Calu3 (cell line): ENCODE data around the gene ABHD4. TPM values are rescaled to one million over a fixed set of nuclear protein-coding genes. Genes with fewer than 3 reads are reported as not detected.

Experiments
- BruUV-seq: library from RNA; stranded (reverse); fragments of 400-500 nt; replicated peaks from 2 replicates; lab custom pipeline; 2021; lab: Mats Ljungman, UMichigan
- CTCF ChIA-PET: fragments of 300-600 bp; sonication (Branson Sonifier 250); formaldehyde crosslinking; loops from one replicate; lab custom pipeline; 2022; ENCODE audit warnings: antibody characterized with exemption; lab: Charles Lee
- DNase-seq: peaks from one replicate; pipeline ENCODE4 v3.0.0; 2022
- H3K27ac Mint-ChIP-seq: one replicate; pipeline ENCODE4 v1.8.0; 2022; ENCODE audit warnings: mixed read lengths; ENCODE audit not compliant: unreplicated experiment
- H3K27me3 Mint-ChIP-seq: one replicate; pipeline ENCODE4 v1.8.0; 2022; ENCODE audit warnings: mixed read lengths; ENCODE audit not compliant: unreplicated experiment
- H3K36me3 Mint-ChIP-seq: one replicate; pipeline ENCODE4 v1.8.0; 2022; ENCODE audit warnings: mild to moderate bottlenecking, moderate library complexity, mixed read lengths; ENCODE audit not compliant: insufficient read depth, unreplicated experiment
- H3K4me1 Mint-ChIP-seq: one replicate; pipeline ENCODE4 v1.8.0; 2022; ENCODE audit warnings: mild to moderate bottlenecking, low read depth, mixed read lengths; ENCODE audit not compliant: unreplicated experiment
- H3K4me3 Mint-ChIP-seq: one replicate; pipeline ENCODE4 v1.8.0; 2022; ENCODE audit warnings: mild to moderate bottlenecking, low read depth, moderate library complexity, mixed read lengths; ENCODE audit not compliant: unreplicated experiment
- H3K9me3 Mint-ChIP-seq: one replicate; pipeline ENCODE4 v1.8.0; 2022; ENCODE audit warnings: low read depth, mixed read lengths; ENCODE audit not compliant: unreplicated experiment
- intact Hi-C: fragments of 100-400 bp; cut with micrococcal nuclease; formaldehyde crosslinking; loops from one replicate; pipeline ENCODE4 v1.10.0; 2022; ENCODE audit not compliant: unreplicated experiment
- total RNA-seq: library from RNA; stranded (reverse); gene quantifications from 2 replicates; pipeline ENCODE4 v1.2.3, GENCODE V29; 2022
- TF ChIP-seq, protein P1 (sequence below): fragments of 200-600 bp; IDR thresholded peaks from one replicate; pipeline ENCODE4 v1.8.0; 2022; ENCODE audit warnings: antibody characterized with exemption; ENCODE audit not compliant: unreplicated experiment

ABHD4 gene
- total RNA-seq, 1 experiment from 2014 or later: 11.2 TPM

DNA sequence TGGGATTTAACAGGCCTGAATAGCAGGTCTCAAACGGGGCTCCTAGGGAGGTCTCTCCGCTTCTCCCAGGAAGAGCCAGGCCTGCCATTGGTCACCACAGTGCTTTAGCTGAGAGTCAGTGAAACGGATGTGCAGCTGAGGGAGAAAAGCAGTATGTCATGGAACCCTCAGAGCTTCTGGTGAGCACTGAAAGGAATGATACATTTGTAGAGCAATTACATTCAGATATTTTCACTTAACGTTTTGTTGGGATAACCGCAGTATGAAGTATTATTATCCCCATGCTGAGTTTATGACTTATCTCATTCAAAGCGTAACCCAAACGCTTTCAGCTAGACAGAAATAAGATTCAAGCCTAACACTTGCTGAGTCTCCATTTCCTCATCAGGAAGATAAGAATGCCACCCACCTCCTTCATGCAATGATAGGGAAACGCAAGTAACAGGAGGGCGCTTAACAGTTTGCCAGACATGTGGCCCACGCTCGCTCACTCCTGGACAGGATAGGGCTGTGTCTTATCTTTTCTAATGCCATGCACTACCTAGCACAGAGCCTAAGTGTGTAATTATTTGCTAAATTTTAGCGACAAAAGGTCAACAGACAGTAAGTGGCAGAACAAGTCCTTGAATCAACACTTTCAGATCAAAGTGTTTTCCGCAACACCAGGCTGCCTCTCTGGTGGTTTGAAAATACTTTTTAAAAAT, 37.3 kb upstream of the ABHD4 start:
- peak; percentile 47 for DNase-seq
- Mint-ChIP-seq H3K27ac (peak overlapping the region; percentile 71), H3K4me1 (peaks cover 64% of the 10 kb centered on the region), H3K27me3 (no peaks in the 10 kb centered on the region), H3K9me3 (no peaks in the 10 kb centered on the region), H3K4me3 (peak overlapping the region; percentile 44), H3K36me3 (peaks cover 52% of the 10 kb centered on the region)
- TF ChIP-seq, protein P1, sequence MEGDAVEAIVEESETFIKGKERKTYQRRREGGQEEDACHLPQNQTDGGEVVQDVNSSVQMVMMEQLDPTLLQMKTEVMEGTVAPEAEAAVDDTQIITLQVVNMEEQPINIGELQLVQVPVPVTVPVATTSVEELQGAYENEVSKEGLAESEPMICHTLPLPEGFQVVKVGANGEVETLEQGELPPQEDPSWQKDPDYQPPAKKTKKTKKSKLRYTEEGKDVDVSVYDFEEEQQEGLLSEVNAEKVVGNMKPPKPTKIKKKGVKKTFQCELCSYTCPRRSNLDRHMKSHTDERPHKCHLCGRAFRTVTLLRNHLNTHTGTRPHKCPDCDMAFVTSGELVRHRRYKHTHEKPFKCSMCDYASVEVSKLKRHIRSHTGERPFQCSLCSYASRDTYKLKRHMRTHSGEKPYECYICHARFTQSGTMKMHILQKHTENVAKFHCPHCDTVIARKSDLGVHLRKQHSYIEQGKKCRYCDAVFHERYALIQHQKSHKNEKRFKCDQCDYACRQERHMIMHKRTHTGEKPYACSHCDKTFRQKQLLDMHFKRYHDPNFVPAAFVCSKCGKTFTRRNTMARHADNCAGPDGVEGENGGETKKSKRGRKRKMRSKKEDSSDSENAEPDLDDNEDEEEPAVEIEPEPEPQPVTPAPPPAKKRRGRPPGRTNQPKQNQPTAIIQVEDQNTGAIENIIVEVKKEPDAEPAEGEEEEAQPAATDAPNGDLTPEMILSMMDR: no peak
- intact Hi-C loops: loop anchor here (2.0 kb wide), 1 partner anchor 170 kb away; no protein-coding TSS in a partner anchor
- BruUV-seq: TSS peak; percentile 21
- CTCF ChIA-PET: interaction anchor here (0.5 to 2.2 kb wide), 8 partner anchors 9 to 328 kb away, joined by 3 to 10 read pairs (median 4); partner anchors contain the start of genes DAD1 and OXA1L

DNA sequence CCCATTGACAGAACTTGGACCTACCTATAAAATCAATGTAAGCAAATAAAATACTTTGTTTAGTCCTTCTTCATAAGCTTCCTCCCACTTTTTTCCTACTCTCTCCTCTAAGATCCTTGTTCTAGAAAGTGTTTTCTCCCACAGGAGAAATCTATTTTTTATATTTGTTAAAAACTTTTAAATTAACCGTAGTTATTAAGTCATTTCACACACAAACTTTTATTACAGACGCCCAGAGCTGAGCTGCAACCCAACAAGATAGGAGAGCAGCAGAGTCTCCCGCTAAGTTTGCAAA, 36.8 kb upstream of the ABHD4 start:
- no TSS peak for BruUV-seq
- H3K27me3 Mint-ChIP-seq: no peaks in the 10 kb centered on the region
- peaks cover 59% of the 10 kb centered on the region for H3K4me1 Mint-ChIP-seq
- H3K27ac Mint-ChIP-seq: peak overlapping the region; percentile 71
- CTCF ChIA-PET: interaction anchor here (0.6 to 2.2 kb wide), 5 partner anchors 9 to 294 kb away, joined by 3 to 10 read pairs (median 3); partner anchors contain the start of gene DAD1
- TF ChIP-seq, protein P1: no peak
- peak overlapping the region; percentile 44 for H3K4me3 Mint-ChIP-seq
- no peak for DNase-seq
- peaks cover 47% of the 10 kb centered on the region for H3K36me3 Mint-ChIP-seq
- intact Hi-C loops: loop anchor here (2.0 kb wide), 1 partner anchor 171 kb away; no protein-coding TSS in a partner anchor
- H3K9me3 Mint-ChIP-seq: no peaks in the 10 kb centered on the region

DNA sequence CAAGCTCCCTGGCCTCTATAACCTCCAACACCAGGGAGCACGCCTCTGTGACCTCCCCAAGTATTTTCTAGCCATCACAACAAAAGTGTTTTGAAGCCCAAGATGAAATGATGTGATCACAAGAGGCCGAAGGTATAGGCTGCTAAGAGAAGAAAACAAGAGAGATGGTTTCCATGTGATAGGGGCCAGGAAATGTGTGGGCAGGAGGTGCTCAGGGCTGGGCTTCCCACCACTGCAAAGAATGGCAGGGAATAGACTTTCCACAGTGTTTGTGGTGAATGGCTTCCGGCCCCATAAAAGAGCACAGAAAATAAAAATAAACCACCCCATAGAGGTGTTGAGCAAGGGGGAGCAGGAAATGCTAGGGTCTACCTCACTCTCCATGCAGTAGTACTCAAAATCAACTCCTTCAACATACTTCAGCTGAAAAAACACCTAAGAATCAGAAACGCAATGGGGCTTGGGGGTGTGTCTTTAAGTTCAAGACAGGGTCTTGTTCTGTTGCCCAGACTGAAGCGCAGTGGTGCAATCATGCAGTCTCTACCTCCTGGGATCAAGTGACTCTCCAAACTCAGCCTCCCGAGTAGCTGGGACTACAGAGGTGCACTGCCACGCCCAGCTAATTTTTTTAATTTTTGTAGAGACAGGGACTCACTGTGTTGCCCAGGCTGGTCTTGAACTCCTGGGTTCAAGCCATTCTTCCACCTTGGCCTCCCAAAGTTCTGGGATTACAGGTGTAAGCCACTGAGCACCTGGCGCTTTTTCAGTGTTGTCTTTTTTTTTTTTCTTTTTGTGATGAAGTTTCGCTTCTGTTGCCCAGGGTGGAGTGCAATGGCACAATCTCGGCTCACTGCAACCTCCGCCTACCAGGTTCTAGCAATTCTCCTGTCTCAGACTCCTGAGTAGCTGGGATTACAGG, 36.2 kb upstream of the ABHD4 start:
- no TSS peak for BruUV-seq
- Mint-ChIP-seq H3K4me1 (peaks cover 53% of the 10 kb centered on the region), H3K4me3 (peak overlapping the region; percentile 44), H3K36me3 (peaks cover 41% of the 10 kb centered on the region), H3K27me3 (no peaks in the 10 kb centered on the region), H3K9me3 (no peaks in the 10 kb centered on the region), H3K27ac (peak overlapping the region; percentile 71)
- DNase-seq: no peak
- CTCF ChIA-PET: interaction anchor here (0.7 to 1.0 kb wide), 2 partner anchors 91 to 242 kb away, joined by 3 read pairs; no protein-coding TSS in a partner anchor
- intact Hi-C loops: loop anchor here (2.0 kb wide), 1 partner anchor 171 kb away; no protein-coding TSS in a partner anchor
- TF ChIP-seq, protein P1: no peak

DNA sequence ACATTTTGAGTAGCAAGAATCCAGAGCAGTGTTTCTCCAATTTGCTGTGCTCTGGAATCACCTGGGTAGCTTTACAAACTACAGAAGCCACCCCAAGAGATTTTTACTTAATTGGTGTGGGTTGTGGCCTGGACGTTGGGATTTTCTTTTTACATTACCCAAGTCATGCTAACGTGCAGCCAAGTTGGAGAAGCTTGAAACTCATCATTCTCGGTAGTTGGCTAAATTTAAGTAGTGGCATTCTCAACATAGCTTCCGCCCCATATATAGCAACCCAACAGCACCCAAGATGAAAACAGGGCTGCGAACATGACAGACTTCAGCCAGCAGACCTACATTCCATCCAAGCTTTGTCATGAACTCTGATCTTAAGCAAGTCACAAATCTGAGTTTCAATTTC, 34.1 kb upstream of the ABHD4 start:
- Mint-ChIP-seq H3K4me1 (peaks cover 48% of the 10 kb centered on the region), H3K27me3 (no peaks in the 10 kb centered on the region), H3K36me3 (peaks cover 35% of the 10 kb centered on the region), H3K4me3 (no peak overlapping the region), H3K9me3 (no peaks in the 10 kb centered on the region), H3K27ac (no peak overlapping the region)
- DNase-seq: no peak
- CTCF ChIA-PET: no interaction called here
- intact Hi-C loops: no loop called here
- no TSS peak for BruUV-seq
- TF ChIP-seq, protein P1: no peak
